ENCODE measurements around the gene LRRK1.

The LRRK1 gene

DNA sequence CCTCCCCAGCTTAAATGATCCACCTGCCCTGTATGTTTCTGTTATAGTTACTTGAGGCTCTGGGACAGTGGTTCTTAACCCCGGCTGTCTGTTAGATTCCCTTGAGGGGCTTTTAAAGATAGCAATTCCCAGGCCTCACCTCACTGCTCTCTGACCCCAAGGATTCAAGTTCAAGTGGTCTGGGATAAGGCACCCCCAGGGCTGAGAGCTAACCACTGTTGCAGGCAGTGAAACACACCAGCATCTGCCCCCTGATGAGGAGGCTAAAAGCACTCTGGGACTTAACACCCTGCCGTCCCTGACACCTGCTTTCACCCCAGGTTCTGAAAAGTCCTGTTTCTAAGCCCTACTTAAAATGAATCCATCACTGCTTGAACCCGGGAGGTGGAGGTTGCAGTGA, 103.7 kb downstream of the LRRK1 start:
- H3K36me3 Mint-ChIP-seq (ENCODE audit: low read depth) = no peaks in the 10 kb centered on the region
- no peak for DNase-seq
- H3K27ac Mint-ChIP-seq = no peak overlapping the region

DNA sequence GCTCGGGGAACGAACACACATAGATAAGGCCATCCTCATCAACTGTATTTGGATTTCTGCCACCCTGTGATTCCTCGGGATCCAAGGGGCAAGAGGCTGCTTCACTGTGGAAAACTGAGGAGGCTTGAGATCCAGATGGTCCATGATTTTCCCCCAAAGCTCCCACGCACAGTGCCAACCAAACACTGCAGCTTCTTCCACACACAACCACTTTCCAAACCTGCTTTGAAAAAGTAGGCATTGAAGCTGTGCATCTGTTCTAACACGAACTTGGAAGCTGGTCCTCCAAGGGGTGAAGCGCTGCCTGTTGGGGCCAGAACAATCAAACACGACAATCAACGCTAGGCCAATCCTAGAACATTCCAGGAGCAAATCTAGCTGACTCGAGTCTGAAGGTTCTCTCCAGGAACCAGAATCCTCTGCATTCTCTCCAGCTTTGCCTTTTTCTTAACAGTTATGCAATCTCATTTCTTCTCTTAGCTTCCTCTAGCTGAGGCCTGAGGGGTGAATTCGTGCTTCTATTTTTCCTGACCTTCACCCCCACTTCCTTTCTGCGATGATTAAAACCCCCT, 104.4 kb downstream of the LRRK1 start:
- Mint-ChIP-seq H3K4me3 (no peak overlapping the region), H3K27me3 (ENCODE audit: low read depth, poor library complexity) (peaks cover 21% of the 10 kb centered on the region)

More for the DNA sequence above, 103.7 kb downstream of the LRRK1 start:
- TF ChIP-seq, protein P1, sequence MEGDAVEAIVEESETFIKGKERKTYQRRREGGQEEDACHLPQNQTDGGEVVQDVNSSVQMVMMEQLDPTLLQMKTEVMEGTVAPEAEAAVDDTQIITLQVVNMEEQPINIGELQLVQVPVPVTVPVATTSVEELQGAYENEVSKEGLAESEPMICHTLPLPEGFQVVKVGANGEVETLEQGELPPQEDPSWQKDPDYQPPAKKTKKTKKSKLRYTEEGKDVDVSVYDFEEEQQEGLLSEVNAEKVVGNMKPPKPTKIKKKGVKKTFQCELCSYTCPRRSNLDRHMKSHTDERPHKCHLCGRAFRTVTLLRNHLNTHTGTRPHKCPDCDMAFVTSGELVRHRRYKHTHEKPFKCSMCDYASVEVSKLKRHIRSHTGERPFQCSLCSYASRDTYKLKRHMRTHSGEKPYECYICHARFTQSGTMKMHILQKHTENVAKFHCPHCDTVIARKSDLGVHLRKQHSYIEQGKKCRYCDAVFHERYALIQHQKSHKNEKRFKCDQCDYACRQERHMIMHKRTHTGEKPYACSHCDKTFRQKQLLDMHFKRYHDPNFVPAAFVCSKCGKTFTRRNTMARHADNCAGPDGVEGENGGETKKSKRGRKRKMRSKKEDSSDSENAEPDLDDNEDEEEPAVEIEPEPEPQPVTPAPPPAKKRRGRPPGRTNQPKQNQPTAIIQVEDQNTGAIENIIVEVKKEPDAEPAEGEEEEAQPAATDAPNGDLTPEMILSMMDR (IDR thresholded peaks at IDR 0.05) = no peak
- no peak overlapping the region for H3K4me3 Mint-ChIP-seq
- H3K4me1 Mint-ChIP-seq = peaks cover 18% of the 10 kb centered on the region
- H3K9me3 Mint-ChIP-seq = no peaks in the 10 kb centered on the region
- H3K27me3 Mint-ChIP-seq (ENCODE audit: low read depth, poor library complexity) = peaks cover 21% of the 10 kb centered on the region

DNA sequence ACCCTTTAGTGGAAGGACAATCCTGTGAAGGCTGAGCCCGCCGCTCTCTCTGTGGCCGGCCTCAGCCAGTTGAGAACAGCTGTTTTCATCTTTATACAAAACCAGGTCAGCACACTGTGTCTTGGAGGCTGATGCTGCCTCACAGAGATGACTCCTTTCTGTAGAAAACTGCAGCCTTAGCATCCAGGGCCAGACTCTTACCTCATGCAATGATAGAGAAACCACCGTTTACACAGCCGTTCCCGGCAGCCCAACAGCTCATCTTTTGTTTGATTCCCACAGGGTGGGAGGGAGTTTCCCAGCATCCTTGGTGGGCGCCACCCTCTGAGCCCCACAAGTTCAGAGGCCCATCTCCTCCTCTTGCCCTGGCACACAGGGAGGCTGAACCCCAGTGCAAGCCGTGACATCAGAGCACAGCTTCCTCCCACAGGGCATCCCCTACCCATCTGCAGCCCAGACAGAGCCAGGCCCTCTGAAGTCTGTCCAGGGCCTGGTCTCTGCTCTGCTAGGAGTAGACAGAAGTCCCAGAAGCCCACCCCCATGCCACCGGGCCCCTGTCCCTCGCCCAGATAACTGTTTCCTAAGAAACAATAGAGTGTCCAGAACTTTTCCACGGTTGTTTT, 105.0 kb downstream of the LRRK1 start:
- Mint-ChIP-seq H3K4me3 (no peak overlapping the region), H3K27me3 (ENCODE audit: low read depth, poor library complexity) (peaks cover 21% of the 10 kb centered on the region), H3K9me3 (no peaks in the 10 kb centered on the region), H3K36me3 (ENCODE audit: low read depth) (no peaks in the 10 kb centered on the region), H3K27ac (peak overlapping the region; percentile 10), H3K4me1 (peaks cover 24% of the 10 kb centered on the region)
- TF ChIP-seq, protein P1 (IDR thresholded peaks at IDR 0.05) = no peak
- no peak for DNase-seq

More for the DNA sequence above, 104.4 kb downstream of the LRRK1 start:
- peak overlapping the region; percentile 10 for H3K27ac Mint-ChIP-seq
- H3K4me1 Mint-ChIP-seq = peaks cover 24% of the 10 kb centered on the region
- TF ChIP-seq, protein P1 (IDR thresholded peaks at IDR 0.05) = no peak
- H3K36me3 Mint-ChIP-seq (ENCODE audit: low read depth) = no peaks in the 10 kb centered on the region
- no peaks in the 10 kb centered on the region for H3K9me3 Mint-ChIP-seq
- no peak for DNase-seq

DNA sequence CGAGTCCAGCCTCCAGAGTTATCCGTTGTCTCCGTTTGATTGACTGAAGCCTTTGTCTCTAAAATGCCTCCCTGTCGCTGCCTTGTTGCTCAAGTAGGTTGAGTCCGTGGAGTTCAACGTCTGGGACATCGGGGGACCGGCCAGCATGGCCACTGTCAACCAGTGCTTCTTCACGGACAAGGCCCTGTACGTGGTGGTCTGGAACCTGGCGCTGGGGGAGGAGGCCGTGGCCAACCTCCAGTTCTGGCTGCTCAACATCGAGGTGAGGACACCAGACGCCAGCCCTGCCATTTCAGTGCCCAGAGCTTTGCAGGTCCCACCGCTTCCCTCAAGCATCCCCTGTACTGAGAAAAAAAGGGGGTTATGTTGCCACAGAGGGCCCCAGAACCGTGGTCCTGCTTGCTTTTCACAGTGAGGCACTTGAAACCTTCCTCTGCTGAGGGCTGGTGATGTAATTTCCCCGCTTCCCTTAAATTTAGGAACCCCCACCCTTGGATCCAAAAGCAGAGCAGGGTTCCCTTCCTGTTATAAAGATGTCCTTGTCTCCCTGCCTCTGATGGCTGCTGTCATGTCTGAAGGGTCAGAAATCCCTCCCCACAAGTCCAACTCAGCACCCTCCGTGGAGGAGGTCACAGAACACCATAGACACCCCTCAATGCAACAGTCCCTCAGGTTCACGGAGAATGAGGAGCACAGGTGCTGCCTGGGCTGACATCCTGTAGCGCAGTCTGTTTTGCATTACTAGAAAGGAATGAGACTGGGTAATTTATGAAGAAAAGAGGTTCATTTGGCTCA, 105.7 kb downstream of the LRRK1 start:
- H3K27ac Mint-ChIP-seq = no peak overlapping the region
- peaks cover 24% of the 10 kb centered on the region for H3K4me1 Mint-ChIP-seq
- no peak overlapping the region for H3K4me3 Mint-ChIP-seq
- H3K9me3 Mint-ChIP-seq = no peaks in the 10 kb centered on the region
- peaks cover 26% of the 10 kb centered on the region for H3K27me3 Mint-ChIP-seq (ENCODE audit: low read depth, poor library complexity)
- DNase-seq = no peak
- TF ChIP-seq, protein P1 (IDR thresholded peaks at IDR 0.05) = no peak
- H3K36me3 Mint-ChIP-seq (ENCODE audit: low read depth) = no peaks in the 10 kb centered on the region

DNA sequence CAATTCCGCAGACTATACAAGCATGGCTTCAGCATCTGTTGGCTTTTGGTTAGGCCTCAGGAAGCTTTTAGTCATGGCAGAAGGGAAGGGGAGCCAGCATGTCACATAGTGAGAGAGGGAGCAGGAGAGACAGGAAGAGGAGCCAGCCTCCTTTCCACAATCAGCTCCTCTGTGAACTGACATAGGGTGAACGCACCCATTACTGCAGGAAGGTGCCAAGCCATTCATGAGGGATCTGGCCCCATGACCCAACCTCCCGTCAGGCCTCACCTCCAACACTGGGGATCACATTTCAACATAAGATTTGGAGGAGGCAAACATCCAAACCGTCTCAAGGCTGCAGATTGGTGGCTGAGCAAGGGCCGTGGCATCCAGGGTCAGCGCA, 106.3 kb downstream of the LRRK1 start:
- Mint-ChIP-seq H3K4me1 (peaks cover 24% of the 10 kb centered on the region), H3K27ac (no peak overlapping the region), H3K9me3 (no peaks in the 10 kb centered on the region), H3K27me3 (ENCODE audit: low read depth, poor library complexity) (peaks cover 26% of the 10 kb centered on the region), H3K4me3 (no peak overlapping the region), H3K36me3 (ENCODE audit: low read depth) (no peaks in the 10 kb centered on the region)
- TF ChIP-seq, protein P1 (IDR thresholded peaks at IDR 0.05) = no peak
- DNase-seq = no peak

Data from nephron progenitor cell (in vitro differentiated cells).